Measurements from ENCODE around the gene NDUFS7. TPM values are rescaled to one million over a fixed set of nuclear protein-coding genes. Genes with fewer than 3 reads are reported as not detected.
A peak's percentile ranks its signal among the peaks of the same experiment; 100 is the strongest.

The NDUFS7 gene
- total and polyA plus RNA-seq, 9 of the 15 experiments (the other 6 are each of a cell fraction or from before 2014, with no cell fraction given): 6.0 to 271 (median 60.6) TPM

- TF ChIP-seq KLF13 (tag; IDR thresholded peaks at IDR 0.05; ENCODE audit: borderline replicate concordance, low read depth) (peak; percentile 77; the same call in 1 of the 2 replicates), RAD51 (IDR thresholded peaks at IDR 0.05; ENCODE audit: borderline replicate concordance, low read depth) (peak; percentile 49; the same call in 1 of the 2 replicates), PHB (CRISPR knock-in tag; IDR thresholded peaks at IDR 0.05) (peak; percentile 91; the same call in 1 of the 2 replicates), CXXC5 (CRISPR knock-in tag; IDR thresholded peaks at IDR 0.05) (peak; percentile 98), MITF (IDR thresholded peaks at IDR 0.05) (no peak), ZNF764 (CRISPR knock-in tag; IDR thresholded peaks at IDR 0.05; ENCODE audit: low read depth) (no peak), SMAD2 (IDR thresholded peaks at IDR 0.05; ENCODE audit: low read depth, low read length) (no peak), MEIS2 (IDR thresholded peaks at IDR 0.05; ENCODE audit: partially characterized antibody) (peak; percentile 61), ZNF511 (CRISPR knock-in tag; IDR thresholded peaks at IDR 0.05) (peak; percentile 71; the same call in 1 of the 2 replicates), HDGF (IDR thresholded peaks at IDR 0.05) (no peak), ZNF165 (CRISPR knock-in tag; IDR thresholded peaks at IDR 0.05; ENCODE audit: borderline replicate concordance) (0 out of 2 replicates have a peak, but pooled peaks have one; percentile 42), EHMT2 (IDR thresholded peaks at IDR 0.05) (no peak), CTCFL (IDR thresholded peaks at IDR 0.05; ENCODE audit: borderline replicate concordance, insufficient read depth, low read depth, low read length, poor library complexity, severe bottlenecking) (peak; percentile 84), JUN (IDR thresholded peaks at IDR 0.05; ENCODE audit: borderline replicate concordance, low read depth, low read length) (peak; percentile 1; the same call in 1 of the 2 replicates), JUN (CRISPR knock-in tag; IDR thresholded peaks at IDR 0.05; ENCODE audit: borderline replicate concordance) (0 out of 2 replicates have a peak, but pooled peaks have one; percentile 71), NUFIP1 (IDR thresholded peaks at IDR 0.05; ENCODE audit: partially characterized antibody) (no peak), HES1 (IDR thresholded peaks at IDR 0.05; ENCODE audit: low read depth) (no peak), SMAD4 (CRISPR knock-in tag; conservative IDR thresholded peaks at IDR 0.05) (peak; percentile 61), CBX3 (IDR thresholded peaks at IDR 0.05; ENCODE audit: borderline replicate concordance in 1 of 2, low read length in 2 of 2) (peak in 1 of 2 experiments; percentile 73; a peak in 1 of 3 replicates)
- TF ChIP-seq, protein P1, sequence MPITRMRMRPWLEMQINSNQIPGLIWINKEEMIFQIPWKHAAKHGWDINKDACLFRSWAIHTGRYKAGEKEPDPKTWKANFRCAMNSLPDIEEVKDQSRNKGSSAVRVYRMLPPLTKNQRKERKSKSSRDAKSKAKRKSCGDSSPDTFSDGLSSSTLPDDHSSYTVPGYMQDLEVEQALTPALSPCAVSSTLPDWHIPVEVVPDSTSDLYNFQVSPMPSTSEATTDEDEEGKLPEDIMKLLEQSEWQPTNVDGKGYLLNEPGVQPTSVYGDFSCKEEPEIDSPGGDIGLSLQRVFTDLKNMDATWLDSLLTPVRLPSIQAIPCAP (CRISPR knock-in tag; IDR thresholded peaks at IDR 0.05; ENCODE audit: borderline replicate concordance): no peak
Measured at GRCh38 chr19:1438035-1438932, 54.6 kb downstream of the NDUFS7 start, which contains the start of gene RPS15 (continued).
